Measurements from ENCODE around the gene NELFE.
A peak's percentile ranks its signal among the peaks of the same experiment; 100 is the strongest.

The NELFE gene

GRCh38 chr6:31972709-31973350, 14.1 kb upstream of the NELFE start:
- Histone ChIP-seq H3K9ac (ENCODE audit: low read length) (peak overlapping the region; percentile 85), H3K79me2 (ENCODE audit: low read length) (peaks cover 11% of the 10 kb centered on the region), H4K20me1 (ENCODE audit: insufficient read depth, low read length) (no peaks in the 10 kb centered on the region), H2AFZ (ENCODE audit: low read depth, low read length) (peak overlapping the region; percentile 65), H3K27ac (ENCODE audit: low read length) (no peak overlapping the region), H3K4me3 (ENCODE audit: low read length) (peak overlapping the region; percentile 80), H3K27me3 (ENCODE audit: low read depth, low read length) (no peaks in the 10 kb centered on the region), H3K36me3 (replicated peaks; ENCODE audit: low read depth, low read length) (no peaks in the 10 kb centered on the region), H3K4me1 (ENCODE audit: low read length) (peaks cover 14% of the 10 kb centered on the region), H3K9me3 (ENCODE audit: insufficient read depth, low read length) (no peaks in the 10 kb centered on the region), H3K4me2 (ENCODE audit: low read length) (peak overlapping the region; percentile 89)
- no peak for TF ChIP-seq EZH2phosphoT487 (IDR thresholded peaks at IDR 0.05; ENCODE audit: low read depth)
- TF ChIP-seq CTCF (IDR thresholded peaks at IDR 0.05; ENCODE audit: low read depth, low read length) = no peak

- peaks cover 14% of the 10 kb centered on the region for H3K4me1 ChIP-seq (ENCODE audit: low read length)
- peak within 1 kb of the TSS; percentile 63 for H3K27ac ChIP-seq (ENCODE audit: low read length)
- no peaks in the 10 kb centered on the region for H3K9me3 ChIP-seq (ENCODE audit: insufficient read depth, low read length)
- no peak for TF ChIP-seq CTCF (IDR thresholded peaks at IDR 0.05; ENCODE audit: low read depth, low read length)
- H3K79me2 ChIP-seq (ENCODE audit: low read length) = peaks cover 11% of the 10 kb centered on the region
- no peaks in the 10 kb centered on the region for H3K27me3 ChIP-seq (ENCODE audit: low read depth, low read length)
- peak within 1 kb of the TSS; percentile 65 for H2AFZ ChIP-seq (ENCODE audit: low read depth, low read length)
- peak within 1 kb of the TSS; percentile 95 for H3K4me2 ChIP-seq (ENCODE audit: low read length)
- H3K36me3 ChIP-seq (replicated peaks; ENCODE audit: low read depth, low read length) = no peaks in the 10 kb centered on the region
- H4K20me1 ChIP-seq (ENCODE audit: insufficient read depth, low read length) = no peaks in the 10 kb centered on the region
- peak within 1 kb of the TSS; percentile 80 for H3K4me3 ChIP-seq (ENCODE audit: low read length)
- peak within 1 kb of the TSS; percentile 85 for H3K9ac ChIP-seq (ENCODE audit: low read length)
Measured at GRCh38 chr6:31971993-31972708, 13.4 kb upstream of the NELFE start, which contains the start of gene DXO. Gene DXO (minus strand): TSS chr6:31972138. CDS start chr6:31971675, 463 bp downstream.

GRCh38 chr6:31971279-31971992, 12.7 kb upstream of the NELFE start:
- no peak for TF ChIP-seq EZH2phosphoT487 (IDR thresholded peaks at IDR 0.05; ENCODE audit: low read depth)
- TF ChIP-seq CTCF (IDR thresholded peaks at IDR 0.05; ENCODE audit: low read depth, low read length) = no peak
- H3K4me3 ChIP-seq (ENCODE audit: low read length) = peak overlapping the region; percentile 80
- no peaks in the 10 kb centered on the region for H4K20me1 ChIP-seq (ENCODE audit: insufficient read depth, low read length)
- peaks cover 14% of the 10 kb centered on the region for H3K4me1 ChIP-seq (ENCODE audit: low read length)
- no peaks in the 10 kb centered on the region for H3K36me3 ChIP-seq (replicated peaks; ENCODE audit: low read depth, low read length)
- no peaks in the 10 kb centered on the region for H3K9me3 ChIP-seq (ENCODE audit: insufficient read depth, low read length)
- no peaks in the 10 kb centered on the region for H3K27me3 ChIP-seq (ENCODE audit: low read depth, low read length)
- peaks cover 11% of the 10 kb centered on the region for H3K79me2 ChIP-seq (ENCODE audit: low read length)
- H2AFZ ChIP-seq (ENCODE audit: low read depth, low read length) = peak overlapping the region; percentile 51; the same call in 1 of the 2 replicates
- peak overlapping the region; percentile 95 for H3K4me2 ChIP-seq (ENCODE audit: low read length)
- H3K27ac ChIP-seq (ENCODE audit: low read length) = peak overlapping the region; percentile 63
- peak overlapping the region; percentile 85 for H3K9ac ChIP-seq (ENCODE audit: low read length)
